Peyer's patch (tissue), 4 donors: ENCODE data around the gene FGF21.

Source experiments
- CTCF ChIP-seq, 6 experiments: fragments of 450-650 bp in 4 of 6; fragments of 200-600 bp in 2 of 6; sonication (generic) in 1 of 6; IDR thresholded peaks; one replicate each; pipeline ENCODE4 v1.5.1; 2017 to 2019; ENCODE audit warnings: antibody characterized with exemption in 6 of 6, mild to moderate bottlenecking in 3 of 6, moderate library complexity in 1 of 6
- POLR2A ChIP-seq, 2 donors: fragments of 450-650 bp; IDR thresholded peaks; one replicate each; pipeline ENCODE4 v1.5.1; 2017; ENCODE audit warnings: antibody characterized with exemption in 2 of 2, mild to moderate bottlenecking in 2 of 2, moderate library complexity in 2 of 2

GRCh38 chr19:48804496-48804895 is 49.2 kb downstream of the FGF21 start:
- TF ChIP-seq CTCF (IDR thresholded peaks at IDR 0.05) (no peak), POLR2A (IDR thresholded peaks at IDR 0.05) (no peak)
